Neural progenitor cell (in vitro differentiated cells): ENCODE data around the gene ARHGEF39. TPM values are rescaled to one million over a fixed set of nuclear protein-coding genes. Genes with fewer than 3 reads are reported as not detected.

ENCODE experiments used
- DNase-seq: peaks from one replicate; pipeline ENCODE4 v3.0.0-alpha.2; 2016; ENCODE audit warnings: low spot score
- H2AFZ ChIP-seq: fragments of 200-600 bp; sonication (generic); replicated peaks from 2 replicates; pipeline ENCODE4 v1.6.1; 2016; ENCODE audit warnings: antibody characterized with exemption
- H3F3A ChIP-seq: fragments of 200-600 bp; sonication (generic); 2 replicates; pipeline ENCODE4 v1.6.1; 2016; ENCODE audit warnings: antibody characterized with exemption, low read depth
- H3K27ac ChIP-seq: fragments of 200-600 bp; sonication (generic); 2 replicates; pipeline ENCODE4 v1.5.1; 2016; ENCODE audit warnings: mild to moderate bottlenecking
- H3K27me3 ChIP-seq: fragments of 200-600 bp; sonication (generic); 2 replicates; pipeline ENCODE4 v1.6.1; 2016; ENCODE audit warnings: mild to moderate bottlenecking, moderate library complexity
- H3K36me3 ChIP-seq: fragments of 200-600 bp; sonication (generic); 2 replicates; pipeline ENCODE4 v1.5.1; 2016
- H3K4me1 ChIP-seq: fragments of 200-600 bp; sonication (generic); 2 replicates; pipeline ENCODE4 v1.6.1; 2016; ENCODE audit warnings: mixed run types
- H3K4me2 ChIP-seq: fragments of 200-600 bp; sonication (generic); 2 replicates; pipeline ENCODE4 v1.6.1; 2016
- H3K4me3 ChIP-seq: fragments of 200-600 bp; sonication (generic); 2 replicates; pipeline ENCODE4 v1.5.1; 2016
- H3K79me2 ChIP-seq: fragments of 200-600 bp; sonication (generic); 2 replicates; pipeline ENCODE4 v1.6.1; 2016; ENCODE audit warnings: low read depth
- H3K9ac ChIP-seq: fragments of 200-600 bp; sonication (generic); 2 replicates; pipeline ENCODE4 v1.6.1; 2016
- H3K9me3 ChIP-seq: fragments of 200-600 bp; sonication (generic); 2 replicates; pipeline ENCODE4 v1.5.1; 2016; ENCODE audit warnings: low read depth
- H4K20me1 ChIP-seq: fragments of 200-600 bp; sonication (generic); 2 replicates; pipeline ENCODE4 v1.6.1; 2016; ENCODE audit warnings: low read depth
- H3K27ac Mint-ChIP-seq: 3 replicates; pipeline ENCODE4 v1.8.0; 2021; ENCODE audit warnings: mixed read lengths
- H3K27me3 Mint-ChIP-seq: 2 replicates; pipeline ENCODE4 v1.8.0; 2022; ENCODE audit warnings: low read depth, mild to moderate bottlenecking, inconsistent platforms, moderate library complexity, mixed read lengths; ENCODE audit not compliant: insufficient read depth
- H3K36me3 Mint-ChIP-seq: 3 replicates; pipeline ENCODE4 v1.8.0; 2021; ENCODE audit warnings: mixed read lengths
- H3K4me1 Mint-ChIP-seq: 3 replicates; pipeline ENCODE4 v1.8.0; 2021; ENCODE audit warnings: mixed read lengths
- H3K4me3 Mint-ChIP-seq: 3 replicates; pipeline ENCODE4 v1.8.0; 2021; ENCODE audit warnings: mild to moderate bottlenecking, moderate library complexity, mixed read lengths
- H3K9me3 Mint-ChIP-seq: 3 replicates; pipeline ENCODE4 v1.8.0; 2020; ENCODE audit warnings: mixed read lengths
- CTCF ChIP-seq: fragments of 200-600 bp; sonication (generic); IDR thresholded peaks from 2 replicates; pipeline ENCODE4 v1.5.1; 2017; ENCODE audit warnings: antibody characterized with exemption, mild to moderate bottlenecking
- EZH2 ChIP-seq: fragments of 200-600 bp; sonication (generic); IDR thresholded peaks from 2 replicates; pipeline ENCODE4 v1.6.1; 2017; ENCODE audit warnings: antibody characterized with exemption, mild to moderate bottlenecking, moderate library complexity
- EZH2phosphoT487 ChIP-seq: fragments of 200-600 bp; sonication (generic); IDR thresholded peaks from 2 replicates; pipeline ENCODE4 v1.6.1; 2017; ENCODE audit warnings: antibody characterized with exemption
- total RNA-seq: library from RNA; depleted of rRNA; stranded (reverse); fragments of >200 nt; gene quantifications from 2 replicates; pipeline ENCODE4 v1.2.3, GENCODE V29; 2015; ENCODE audit warnings: low replicate concordance

The ARHGEF39 gene
- total RNA-seq, 1 donor from 2014 or later = 13.2 TPM

DNA sequence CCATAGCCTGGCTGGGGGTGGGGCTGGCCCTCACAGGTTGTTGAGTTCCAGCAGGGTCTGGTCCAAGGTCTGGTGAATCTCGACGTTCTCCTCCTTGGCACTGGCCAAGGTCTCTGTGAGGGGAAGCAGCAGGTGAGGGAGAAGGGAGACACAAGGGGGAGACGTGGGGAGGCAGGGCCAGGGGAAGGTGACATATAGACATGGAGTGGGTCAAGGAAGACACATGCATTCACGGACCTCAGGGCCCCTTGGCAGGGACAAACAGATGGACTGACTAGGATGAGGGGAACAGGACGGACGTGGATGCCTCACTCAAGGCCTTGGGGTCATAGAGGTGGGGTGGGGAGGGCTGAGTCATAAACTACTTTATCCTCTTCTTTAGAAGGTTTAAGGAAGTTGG lies 17.1 kb upstream of the ARHGEF39 start:
- H3K4me3 ChIP-seq = no peak overlapping the region
- H3K9me3 ChIP-seq = no peaks in the 10 kb centered on the region
- H3K79me2 ChIP-seq = no peaks in the 10 kb centered on the region
- Mint-ChIP-seq H3K9me3 (no peaks in the 10 kb centered on the region), H3K27ac (no peak overlapping the region), H3K4me3 (no peak overlapping the region), H3K27me3 (peaks cover 4% of the 10 kb centered on the region), H3K4me1 (peaks cover 14% of the 10 kb centered on the region), H3K36me3 (peaks cover 21% of the 10 kb centered on the region)
- peaks cover 3% of the 10 kb centered on the region for H3K4me1 ChIP-seq
- no peaks in the 10 kb centered on the region for H3K36me3 ChIP-seq
- H2AFZ ChIP-seq = no peak overlapping the region
- peaks cover 23% of the 10 kb centered on the region for H3F3A ChIP-seq
- no peaks in the 10 kb centered on the region for H4K20me1 ChIP-seq
- DNase-seq = no peak
- no peak overlapping the region for H3K9ac ChIP-seq
- no peaks in the 10 kb centered on the region for H3K27me3 ChIP-seq
- no peak for TF ChIP-seq EZH2
- H3K27ac ChIP-seq = no peak overlapping the region
- no peak overlapping the region for H3K4me2 ChIP-seq

DNA sequence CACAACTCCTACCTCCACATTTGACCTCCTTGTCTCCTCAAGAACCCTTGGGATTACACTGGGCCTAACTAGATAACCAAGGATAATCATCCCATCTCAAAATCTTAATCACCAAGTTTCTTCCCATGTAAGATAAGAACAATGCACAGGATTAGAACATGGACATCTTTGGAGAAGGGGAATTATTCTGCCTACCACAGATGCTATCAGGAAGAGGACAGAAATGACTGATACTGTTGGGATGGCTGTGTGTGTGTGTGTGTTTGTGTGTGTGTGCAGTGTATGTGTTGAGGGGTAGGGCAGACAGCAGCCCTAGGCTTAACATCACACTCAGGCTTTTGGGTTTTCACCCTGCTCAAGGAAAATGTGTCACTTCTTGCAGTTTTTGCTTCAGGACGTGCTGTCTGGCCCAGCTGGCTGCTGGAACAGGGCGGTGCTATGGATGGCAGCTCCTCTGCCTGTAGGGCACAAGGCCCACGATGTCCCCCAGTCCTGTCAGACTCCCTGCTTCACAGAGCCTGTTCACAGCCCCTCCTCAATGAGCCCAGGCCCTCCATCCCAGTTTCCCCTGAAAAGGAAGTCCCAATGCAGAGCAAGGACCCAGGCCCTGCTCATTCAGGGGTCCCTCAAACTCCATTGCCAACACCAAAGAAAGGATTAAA lies 16.5 kb upstream of the ARHGEF39 start:
- Histone ChIP-seq H3F3A (peaks cover 26% of the 10 kb centered on the region), H3K79me2 (no peaks in the 10 kb centered on the region), H3K36me3 (no peaks in the 10 kb centered on the region), H3K27me3 (no peaks in the 10 kb centered on the region), H3K4me1 (peaks cover 3% of the 10 kb centered on the region), H3K9me3 (no peaks in the 10 kb centered on the region), H3K4me3 (no peak overlapping the region), H3K4me2 (no peak overlapping the region), H3K9ac (no peak overlapping the region), H3K27ac (no peak overlapping the region), H2AFZ (no peak overlapping the region), H4K20me1 (no peaks in the 10 kb centered on the region)
- Mint-ChIP-seq H3K27ac (no peak overlapping the region), H3K36me3 (peaks cover 21% of the 10 kb centered on the region), H3K4me1 (peaks cover 10% of the 10 kb centered on the region), H3K4me3 (no peak overlapping the region), H3K9me3 (no peaks in the 10 kb centered on the region), H3K27me3 (peaks cover 8% of the 10 kb centered on the region)
- DNase-seq = no peak
- TF ChIP-seq EZH2 = no peak
- TF ChIP-seq CTCF = no peak
- TF ChIP-seq EZH2phosphoT487 = no peak

DNA sequence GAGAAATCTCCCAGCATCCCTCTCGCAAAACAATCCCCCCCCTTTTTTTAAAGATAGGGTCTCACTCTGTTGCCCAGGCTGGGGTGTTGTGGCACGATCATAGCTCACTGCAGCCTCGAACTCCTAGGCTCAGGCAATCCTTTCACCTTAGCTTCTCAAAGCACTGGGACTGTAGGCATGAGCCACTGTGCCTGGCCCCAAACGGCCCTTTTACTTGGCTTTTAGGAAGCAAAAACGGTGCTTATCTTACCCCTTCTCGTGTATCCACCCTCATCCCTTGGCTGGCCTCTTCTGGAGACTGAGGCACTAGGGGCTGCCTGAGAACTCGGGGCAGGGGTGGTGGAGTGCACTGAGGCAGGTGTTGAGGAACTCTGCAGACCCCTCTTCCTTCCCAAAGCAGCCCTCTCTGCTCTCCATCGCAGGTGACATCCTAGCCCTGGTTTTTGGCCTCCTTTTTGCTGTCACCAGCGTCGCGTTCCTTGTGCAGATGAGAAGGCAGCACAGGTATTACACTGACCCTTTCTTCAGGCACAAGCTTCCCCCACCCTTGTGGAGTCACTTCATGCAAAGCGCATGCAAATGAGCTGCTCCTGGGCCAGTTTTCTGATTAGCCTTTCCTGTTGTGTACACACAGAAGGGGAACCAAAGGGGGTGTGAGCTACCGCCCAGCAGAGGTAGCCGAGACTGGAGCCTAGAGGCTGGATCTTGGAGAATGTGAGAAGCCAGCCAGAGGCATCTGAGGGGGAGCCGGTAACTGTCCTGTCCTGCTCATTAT lies 15.5 kb upstream of the ARHGEF39 start:
- Histone ChIP-seq H3K27ac (no peak overlapping the region), H3K36me3 (no peaks in the 10 kb centered on the region), H3K9ac (no peak overlapping the region), H3K4me2 (no peak overlapping the region), H3F3A (peaks cover 32% of the 10 kb centered on the region), H2AFZ (no peak overlapping the region), H3K4me1 (peaks cover 9% of the 10 kb centered on the region), H4K20me1 (no peaks in the 10 kb centered on the region), H3K27me3 (no peaks in the 10 kb centered on the region), H3K9me3 (no peaks in the 10 kb centered on the region), H3K4me3 (no peak overlapping the region), H3K79me2 (no peaks in the 10 kb centered on the region)
- Mint-ChIP-seq H3K4me1 (peaks cover 11% of the 10 kb centered on the region), H3K27ac (no peak overlapping the region), H3K9me3 (no peaks in the 10 kb centered on the region), H3K4me3 (no peak overlapping the region), H3K27me3 (peaks cover 10% of the 10 kb centered on the region), H3K36me3 (peaks cover 18% of the 10 kb centered on the region)
- peak; percentile 74 for DNase-seq
- TF ChIP-seq CTCF (no peak), EZH2 (no peak), EZH2phosphoT487 (no peak)
